SHP77 (cell line): Measurements from ENCODE around the gene DEAF1.

Experiments
- DNase-seq, 2 experiments: peaks; one replicate each; lab custom pipeline; 2025; lab: John Stamatoyannopoulos, UW

Gene DEAF1

GRCh38 chr11:611001-611996 is 83.7 kb downstream of the DEAF1 start:
- DNase-seq = no peak

DNA sequence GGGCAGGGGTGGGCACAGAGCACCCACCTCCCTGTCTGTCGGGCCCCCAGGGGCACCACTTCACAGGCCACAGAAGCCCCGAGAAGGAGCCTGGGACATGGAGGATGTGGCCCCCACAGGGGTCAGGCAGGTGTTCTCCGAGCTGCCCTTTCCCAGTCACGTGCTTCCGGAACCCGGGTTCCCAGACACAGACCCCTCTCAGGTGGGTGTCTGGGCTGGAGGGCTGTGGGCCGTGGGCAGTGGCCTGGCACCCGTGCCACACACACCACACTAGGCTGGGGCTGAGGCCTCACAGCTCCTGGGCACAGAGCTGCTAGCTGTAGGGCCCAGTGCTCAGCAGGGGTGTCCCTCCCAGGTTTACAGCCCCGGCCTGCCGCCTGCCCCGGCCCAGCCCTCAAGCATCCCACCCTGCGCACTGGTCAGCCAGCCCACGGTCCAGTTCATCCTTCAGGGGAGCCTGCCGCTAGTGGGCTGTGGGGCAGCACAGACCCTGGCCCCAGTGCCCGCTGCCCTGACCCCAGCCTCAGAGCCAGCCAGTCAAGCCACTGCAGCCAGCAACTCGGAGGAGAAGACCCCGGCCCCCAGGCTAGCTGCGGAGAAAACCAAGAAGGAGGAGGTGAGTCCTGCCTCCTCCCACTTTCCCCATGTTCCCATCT is 84.7 kb downstream of the DEAF1 start:
- no peak for DNase-seq

DNA sequence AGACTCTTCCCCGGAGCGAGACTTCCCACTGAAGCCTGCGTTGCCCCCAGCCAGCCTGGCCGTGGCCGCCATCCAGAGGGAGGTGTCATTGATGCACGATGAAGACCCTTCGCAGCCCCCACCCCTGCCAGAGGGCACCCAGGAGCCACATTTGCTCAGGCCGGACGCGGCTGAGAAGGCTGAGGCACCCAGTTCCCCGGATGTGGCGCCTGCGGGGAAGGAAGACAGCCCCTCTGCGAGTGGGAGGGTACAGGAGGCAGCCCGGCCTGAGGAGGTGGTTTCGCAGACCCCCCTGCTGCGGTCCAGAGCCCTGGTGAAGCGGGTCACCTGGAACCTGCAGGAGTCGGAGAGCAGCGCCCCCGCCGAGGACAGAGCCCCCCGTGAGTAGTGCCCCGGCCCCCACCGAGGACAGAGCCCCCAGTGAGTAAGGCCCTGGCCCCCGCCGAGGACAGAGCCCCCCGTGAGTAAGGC is 85.6 kb downstream of the DEAF1 start:
- no peak for DNase-seq

DNA sequence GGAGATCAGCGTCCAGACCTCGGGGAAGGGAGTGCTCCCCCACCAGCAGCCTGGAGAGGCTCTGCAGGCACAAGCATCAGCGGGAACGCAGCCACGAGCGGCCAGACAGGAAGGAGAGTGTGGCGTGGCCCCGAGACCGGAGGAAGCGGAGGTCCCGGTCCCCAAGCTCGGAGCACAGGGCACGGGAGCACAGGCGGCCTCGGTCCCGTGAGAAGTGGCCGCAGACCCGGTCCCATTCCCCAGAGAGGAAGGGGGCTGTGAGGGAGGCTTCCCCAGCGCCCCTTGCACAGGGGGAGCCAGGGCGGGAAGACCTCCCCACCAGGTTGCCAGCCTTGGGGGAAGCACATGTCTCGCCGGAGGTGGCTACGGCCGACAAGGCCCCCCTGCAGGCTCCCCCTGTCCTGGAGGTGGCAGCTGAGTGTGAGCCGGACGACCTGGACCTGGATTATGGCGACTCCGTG is 86.2 kb downstream of the DEAF1 start:
- no peak for DNase-seq

DNA sequence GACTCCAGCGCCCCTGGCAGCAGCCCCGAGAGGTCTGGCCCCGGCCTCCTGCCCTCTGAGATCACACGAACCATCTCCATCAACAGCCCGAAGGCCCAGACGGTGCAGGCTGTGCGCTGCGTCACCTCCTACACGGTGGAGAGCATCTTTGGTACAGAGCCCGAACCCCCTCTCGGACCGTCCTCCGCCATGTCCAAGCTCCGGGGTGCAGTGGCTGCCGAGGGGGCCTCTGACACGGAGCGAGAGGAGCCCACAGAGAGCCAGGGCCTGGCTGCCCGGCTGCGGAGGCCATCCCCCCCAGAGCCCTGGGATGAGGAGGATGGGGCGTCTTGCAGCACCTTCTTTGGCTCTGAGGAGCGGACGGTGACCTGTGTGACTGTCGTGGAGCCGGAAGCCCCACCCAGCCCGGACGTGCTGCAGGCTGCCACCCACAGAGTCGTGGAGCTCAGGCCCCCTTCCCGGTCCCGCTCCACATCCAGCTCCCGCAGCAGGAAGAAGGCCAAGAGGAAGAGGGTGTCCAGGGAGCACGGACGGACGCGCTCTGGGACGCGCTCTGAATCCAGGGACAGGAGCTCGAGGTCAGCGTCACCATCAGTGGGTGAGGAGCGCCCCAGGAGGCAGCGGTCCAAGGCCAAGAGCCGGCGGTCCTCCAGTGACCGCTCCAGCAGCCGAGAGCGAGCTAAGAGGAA is 86.9 kb downstream of the DEAF1 start:
- no peak for DNase-seq

DNA sequence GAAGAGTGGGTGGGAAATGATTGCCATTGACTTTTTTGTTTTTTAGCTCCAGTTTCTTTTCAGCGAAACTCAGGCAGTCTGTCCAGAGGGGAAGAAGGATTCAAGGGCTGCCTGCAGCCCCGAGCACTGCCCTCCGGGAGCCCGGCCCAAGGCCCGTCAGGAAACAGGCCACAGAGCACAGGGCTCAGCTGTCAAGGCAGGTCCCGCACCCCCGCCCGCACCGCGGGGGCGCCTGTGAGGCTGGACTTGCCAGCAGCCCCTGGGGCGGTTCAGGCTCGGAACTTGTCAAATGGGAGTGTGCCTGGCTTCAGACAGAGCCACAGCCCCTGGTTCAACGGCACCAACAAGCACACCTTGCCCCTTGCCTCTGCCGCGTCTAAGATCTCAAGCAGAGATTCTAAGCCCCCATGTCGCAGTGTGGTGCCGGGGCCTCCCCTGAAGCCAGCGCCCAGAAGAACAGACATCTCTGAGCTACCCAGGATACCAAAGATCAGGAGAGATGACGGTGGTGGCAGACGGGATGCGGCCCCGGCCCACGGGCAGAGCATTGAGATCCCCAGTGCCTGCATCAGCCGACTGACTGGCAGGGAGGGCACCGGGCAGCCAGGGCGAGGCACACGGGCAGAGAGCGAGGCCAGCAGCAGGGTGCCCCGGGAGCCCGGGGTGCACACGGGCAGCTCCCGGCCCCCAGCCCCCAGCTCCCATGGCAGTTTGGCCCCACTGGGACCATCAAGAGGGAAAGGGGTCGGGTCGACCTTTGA is 87.8 kb downstream of the DEAF1 start:
- no peak for DNase-seq

DNA sequence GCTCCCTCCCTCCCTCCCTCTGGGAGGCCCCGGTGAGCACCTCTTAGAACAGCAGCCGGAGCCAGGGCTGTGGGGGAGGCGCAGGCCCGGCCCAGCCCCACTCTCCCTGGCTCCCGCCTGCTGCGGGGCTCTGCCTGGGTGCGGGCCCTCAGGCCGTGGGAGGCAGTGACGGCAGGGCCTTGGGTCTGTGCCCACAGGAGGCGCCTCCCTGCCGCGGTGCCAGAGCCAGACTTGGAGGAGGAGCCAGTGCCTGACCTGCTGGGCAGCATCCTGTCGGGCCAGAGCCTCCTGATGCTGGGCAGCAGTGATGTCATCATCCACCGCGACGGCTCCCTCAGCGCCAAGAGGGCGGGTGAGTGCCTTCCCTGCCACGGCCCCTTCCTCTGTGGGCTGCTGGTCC is 88.8 kb downstream of the DEAF1 start:
- no peak for DNase-seq

DNA sequence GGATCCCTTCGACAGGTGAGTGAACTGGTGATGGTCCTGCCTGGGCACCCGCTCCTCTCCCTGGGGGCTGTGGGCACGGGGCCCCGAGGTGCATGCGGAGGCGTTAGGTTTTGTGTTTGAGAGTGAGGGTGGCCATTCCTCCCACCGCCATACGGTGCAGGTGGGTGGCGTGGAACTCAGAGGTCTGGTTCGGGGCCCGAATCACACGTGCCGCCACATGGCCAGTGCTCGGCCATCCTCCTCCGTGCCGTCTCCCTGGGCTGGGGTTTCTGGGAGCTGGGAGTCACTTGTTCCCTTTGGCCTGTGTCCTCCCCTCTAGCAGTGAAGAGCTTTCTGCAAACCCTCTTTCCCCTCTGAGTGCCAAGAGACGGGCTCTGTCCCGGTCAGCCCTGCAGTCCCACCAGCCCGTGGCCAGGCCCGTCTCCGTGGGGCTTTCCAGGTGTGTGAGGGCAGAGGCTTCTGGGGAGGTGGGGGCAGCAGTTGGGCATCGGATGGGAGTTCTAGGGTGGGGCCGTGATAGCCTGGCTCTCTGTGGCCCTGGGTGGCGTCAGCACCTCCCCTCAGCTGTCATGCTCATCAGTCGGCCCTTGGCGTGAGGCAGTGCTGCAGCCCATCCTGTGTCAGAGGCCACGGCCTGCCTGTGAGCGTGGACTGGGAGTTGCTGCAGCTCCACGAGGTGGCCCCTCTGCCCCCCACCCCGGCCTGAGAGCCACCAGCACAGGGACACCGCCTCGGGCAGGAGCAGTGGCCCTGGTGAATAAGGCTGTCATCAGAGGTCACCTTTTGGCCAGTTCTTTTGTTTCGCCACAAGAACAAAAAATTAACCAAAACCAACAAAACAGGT is 89.5 kb downstream of the DEAF1 start:
- no peak for DNase-seq

- no peak for DNase-seq
Observed at GRCh38 chr11:603154-603553, 91.9 kb downstream of the DEAF1 start.

DNA sequence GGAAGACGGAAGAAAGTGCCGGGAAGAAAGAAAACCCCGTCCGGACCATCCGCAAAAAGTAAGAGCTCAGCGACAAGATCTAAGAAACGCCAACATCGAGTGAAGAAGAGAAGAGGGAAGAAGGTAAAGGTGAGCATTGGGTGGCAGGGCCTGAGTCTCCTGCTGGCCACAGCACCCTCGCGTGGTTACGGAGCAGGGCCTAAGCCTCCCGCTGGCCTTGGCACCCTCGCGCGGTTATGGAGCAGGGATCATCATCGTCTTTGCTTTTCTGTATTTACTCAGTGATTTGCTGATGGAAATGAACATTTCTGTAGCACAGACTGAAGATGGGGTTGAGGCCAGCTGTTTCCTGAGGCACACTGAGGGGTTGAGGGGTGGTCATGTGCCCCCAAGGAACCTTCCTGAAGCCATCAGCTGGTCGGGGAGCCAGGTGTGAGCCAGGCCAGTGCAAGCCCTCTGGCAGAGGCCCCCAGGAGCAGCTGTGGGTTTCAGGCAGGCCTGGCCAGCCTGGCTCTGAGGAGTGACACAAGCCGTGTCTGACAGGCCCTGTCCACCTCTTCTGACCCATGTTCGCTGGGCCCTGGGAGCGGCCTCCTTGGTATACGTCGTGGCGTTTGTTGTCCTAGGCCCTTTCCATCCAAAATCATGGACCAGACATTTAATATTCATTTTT is 93.3 kb downstream of the DEAF1 start:
- DNase-seq = no peak

GRCh38 chr11:598005-598680 is 96.9 kb downstream of the DEAF1 start:
- DNase-seq = no peak

- DNase-seq = no peak
Observed at GRCh38 chr11:597166-597725, 97.8 kb downstream of the DEAF1 start.

GRCh38 chr11:596374-596773 is 98.6 kb downstream of the DEAF1 start:
- no peak for DNase-seq

DNA sequence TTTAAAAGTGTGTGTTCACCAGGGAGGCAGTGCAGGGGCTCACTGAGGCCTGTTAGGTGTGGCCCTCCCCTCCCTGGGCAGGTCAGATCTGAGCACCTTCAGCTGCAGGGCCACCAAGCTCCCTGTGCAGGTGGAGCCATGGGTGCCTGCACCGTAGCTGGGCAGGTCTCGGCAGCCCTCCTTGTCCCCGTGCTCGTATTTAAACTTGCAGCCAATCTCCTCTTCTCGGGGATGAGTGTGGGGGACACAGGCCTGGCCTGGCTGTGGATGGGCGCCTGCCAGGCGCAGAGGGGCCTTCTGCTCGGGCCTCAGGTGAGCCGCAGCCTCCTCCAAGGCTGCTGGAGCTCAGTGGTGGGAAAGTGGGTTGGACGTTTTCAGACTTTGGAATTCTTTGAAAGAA is 99.6 kb downstream of the DEAF1 start:
- DNase-seq = no peak
